Neuronal stem cell (in vitro differentiated cells): Measurements from ENCODE around the gene CEP112.

Source experiments
- DNase-seq: peaks from one replicate; pipeline ENCODE4 v3.0.0-alpha.2; 2013; ENCODE audit warnings: low spot score
- H2AFZ ChIP-seq: one replicate; pipeline ENCODE4 v1.6.1; 2013; ENCODE audit warnings: mild to moderate bottlenecking, low read length, inconsistent platforms
- H2AK5ac ChIP-seq: 2 replicates; pipeline ENCODE4 v1.6.1; 2013; ENCODE audit warnings: low read depth, mild to moderate bottlenecking, inconsistent platforms, low read length, moderate library complexity, mixed read lengths
- H2BK120ac ChIP-seq: 2 replicates; pipeline ENCODE4 v1.6.1; 2013; ENCODE audit warnings: low read depth, mild to moderate bottlenecking, inconsistent platforms, low read length, moderate library complexity, mixed read lengths
- H2BK12ac ChIP-seq: one replicate; pipeline ENCODE4 v1.6.1; 2013; ENCODE audit warnings: low read length, inconsistent platforms
- H2BK15ac ChIP-seq: 2 replicates; pipeline ENCODE4 v1.6.1; 2013; ENCODE audit warnings: mild to moderate bottlenecking, low read length, inconsistent platforms, mixed read lengths
- H2BK5ac ChIP-seq: one replicate; pipeline ENCODE4 v1.6.1; 2013; ENCODE audit warnings: inconsistent platforms, mild to moderate bottlenecking, low read length, moderate library complexity
- H3K14ac ChIP-seq: one replicate; pipeline ENCODE4 v1.6.1; 2013; ENCODE audit warnings: low read length, inconsistent platforms
- H3K18ac ChIP-seq: 2 replicates; pipeline ENCODE4 v1.6.1; 2013; ENCODE audit warnings: low read length, inconsistent platforms
- H3K23ac ChIP-seq: 2 replicates; pipeline ENCODE4 v1.6.1; 2013; ENCODE audit warnings: low read depth, mild to moderate bottlenecking, mixed read lengths, low read length, inconsistent platforms; ENCODE audit not compliant: poor library complexity
- H3K27ac ChIP-seq: replicated peaks from 3 replicates; pipeline ENCODE4 v1.5.1; 2013; ENCODE audit warnings: low read length, inconsistent platforms
- H3K27me3 ChIP-seq, 3 experiments: 2 replicates each; pipeline ENCODE4 v1.6.1; 2013; ENCODE audit warnings: low read length in 3 of 3, mild to moderate bottlenecking in 2 of 3, inconsistent platforms in 1 of 3, low read depth in 1 of 3, mixed read lengths in 1 of 3, moderate library complexity in 1 of 3; ENCODE audit not compliant: control insufficient read depth in 3 of 3, insufficient read depth in 3 of 3
- H3K36me3 ChIP-seq, 2 donors: replicated peaks in 1 of 2; 2 replicates each; pipeline ENCODE4 v1.6.1; 2013; ENCODE audit warnings: low read length in 2 of 2; ENCODE audit not compliant: control insufficient read depth in 2 of 2, insufficient read depth in 2 of 2
- H3K4ac ChIP-seq: 2 replicates; pipeline ENCODE4 v1.6.1; 2013; ENCODE audit warnings: inconsistent platforms, mild to moderate bottlenecking, low read length, moderate library complexity
- H3K4me1 ChIP-seq, 2 donors: 1 replicate in 1 of 2; 2 replicates in 1 of 2; pipeline ENCODE4 v1.6.1; 2013; ENCODE audit warnings: low read length in 2 of 2, low read depth in 1 of 2; ENCODE audit not compliant: control insufficient read depth in 2 of 2, insufficient read depth in 1 of 2
- H3K4me2 ChIP-seq: one replicate; pipeline ENCODE4 v1.6.1; 2013; ENCODE audit warnings: mild to moderate bottlenecking, low read length, inconsistent platforms; ENCODE audit not compliant: insufficient read depth, poor library complexity, severe bottlenecking
- H3K4me3 ChIP-seq, 2 donors: 2 replicates each; pipeline ENCODE4 v1.5.1; 2013; ENCODE audit warnings: low read length in 2 of 2, mild to moderate bottlenecking in 2 of 2, inconsistent platforms in 1 of 2, moderate library complexity in 1 of 2
- H3K79me1 ChIP-seq: one replicate; pipeline ENCODE4 v1.6.1; 2013; ENCODE audit warnings: low read depth, mild to moderate bottlenecking, inconsistent platforms, low read length, moderate library complexity
- H3K9ac ChIP-seq: one replicate; pipeline ENCODE4 v1.6.1; 2013; ENCODE audit warnings: mild to moderate bottlenecking, low read depth, low read length, inconsistent platforms; ENCODE audit not compliant: poor library complexity
- H3K9me3 ChIP-seq, 2 donors: replicated peaks in 1 of 2; 2 replicates each; pipeline versions ENCODE3 to v1.6.1; 2013; ENCODE audit warnings: low read length in 2 of 2, mild to moderate bottlenecking in 2 of 2, inconsistent platforms in 1 of 2, low read depth in 1 of 2, mixed read lengths in 1 of 2, moderate library complexity in 1 of 2; ENCODE audit not compliant: control insufficient read depth in 2 of 2, insufficient read depth in 1 of 2
- H4K8ac ChIP-seq: one replicate; pipeline ENCODE4 v1.6.1; 2013; ENCODE audit warnings: low read depth, mild to moderate bottlenecking, inconsistent platforms, low read length, moderate library complexity
- H4K91ac ChIP-seq: one replicate; pipeline ENCODE4 v1.6.1; 2013; ENCODE audit warnings: low read length, low read depth, mild to moderate bottlenecking, inconsistent platforms; ENCODE audit not compliant: poor library complexity
- WGBS, 2 donors: extraction: QIAGEN DNeasy Blood & Tissue Kit; methylation state at CpG; one replicate each; pipeline ENCODE4 v1.1.7; 2013; ENCODE audit warnings: missing lambda C conversion rate in 2 of 2, mixed read lengths in 1 of 2; ENCODE audit not compliant: insufficient read length in 2 of 2, insufficient replicate concordance in 1 of 2; ENCODE audit errors: extremely low coverage in 2 of 2; 5-methylcytosine and 5-hydroxymethylcytosine counted together

Gene CEP112

GRCh38 chr17:65856865-65857264 lies 335.1 kb downstream of the CEP112 start:
- no peak overlapping the region for H3K27ac ChIP-seq
- H3K9me3 ChIP-seq, result no peaks in the 10 kb centered on the region
- no peaks in the 10 kb centered on the region for H3K27me3 ChIP-seq
- no peaks in the 10 kb centered on the region for H3K79me1 ChIP-seq
- H3K23ac ChIP-seq, result no peak overlapping the region
- DNase-seq, result no peak
- H3K4me2 ChIP-seq, result no peak overlapping the region
- WGBS, 2 donors, result no CpG with 5 or more reads among the region's 2 CpGs
- no peak overlapping the region for H2BK12ac ChIP-seq
- no peak overlapping the region for H3K14ac ChIP-seq
- H4K8ac ChIP-seq, result no peak overlapping the region
- H3K9ac ChIP-seq, result no peak overlapping the region
- H3K4me1 ChIP-seq, result no peaks in the 10 kb centered on the region
- H2AFZ ChIP-seq, result no peak overlapping the region
- no peak overlapping the region for H2BK5ac ChIP-seq
- H2BK120ac ChIP-seq, result no peak overlapping the region
- H3K18ac ChIP-seq, result no peak overlapping the region
- H2BK15ac ChIP-seq, result no peak overlapping the region
- no peak overlapping the region for H2AK5ac ChIP-seq
- no peaks in the 10 kb centered on the region for H3K36me3 ChIP-seq
- H4K91ac ChIP-seq, result no peak overlapping the region
- no peak overlapping the region for H3K4ac ChIP-seq
- H3K4me3 ChIP-seq, result no peak overlapping the region

DNA sequence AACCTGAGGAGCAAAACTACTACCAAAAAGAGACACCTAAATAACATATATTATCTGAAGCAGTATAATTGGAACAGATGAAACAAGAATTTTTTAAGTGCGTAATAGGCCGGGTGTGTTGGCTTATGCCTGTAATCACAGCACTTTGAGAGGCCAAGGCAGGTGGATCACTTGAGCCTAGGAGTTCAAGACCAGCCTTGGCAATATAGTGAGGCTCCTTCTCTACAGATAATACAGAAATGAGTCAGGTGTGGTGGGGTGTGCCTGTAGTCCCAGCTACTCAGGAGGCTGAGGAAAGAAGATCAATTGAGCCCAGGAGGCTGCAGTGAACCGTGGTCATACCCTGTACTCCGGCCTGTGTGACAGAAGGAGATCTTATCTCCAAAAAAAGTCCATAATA lies 336.3 kb downstream of the CEP112 start:
- H2AFZ ChIP-seq, result no peak overlapping the region
- no peaks in the 10 kb centered on the region for H3K9me3 ChIP-seq
- no peak overlapping the region for H3K4me2 ChIP-seq
- H4K8ac ChIP-seq, result no peak overlapping the region
- no peak overlapping the region for H3K18ac ChIP-seq
- no peak for DNase-seq
- H3K9ac ChIP-seq, result no peak overlapping the region
- no CpG with 5 or more reads among the region's 4 CpGs for WGBS, 2 donors
- H2AK5ac ChIP-seq, result no peak overlapping the region
- H4K91ac ChIP-seq, result no peak overlapping the region
- no peak overlapping the region for H3K4me3 ChIP-seq
- H3K36me3 ChIP-seq, result no peaks in the 10 kb centered on the region
- H3K14ac ChIP-seq, result no peak overlapping the region
- no peak overlapping the region for H2BK15ac ChIP-seq
- no peak overlapping the region for H3K23ac ChIP-seq
- no peak overlapping the region for H3K4ac ChIP-seq
- H2BK12ac ChIP-seq, result no peak overlapping the region
- no peak overlapping the region for H3K27ac ChIP-seq
- no peak overlapping the region for H2BK120ac ChIP-seq
- no peaks in the 10 kb centered on the region for H3K27me3 ChIP-seq
- no peak overlapping the region for H2BK5ac ChIP-seq
- no peaks in the 10 kb centered on the region for H3K4me1 ChIP-seq
- no peaks in the 10 kb centered on the region for H3K79me1 ChIP-seq

GRCh38 chr17:65855245-65855644 lies 336.7 kb downstream of the CEP112 start:
- H2BK5ac ChIP-seq, result no peak overlapping the region
- no peak overlapping the region for H3K27ac ChIP-seq
- H3K4ac ChIP-seq, result no peak overlapping the region
- no peak overlapping the region for H3K4me3 ChIP-seq
- WGBS, 2 donors, result no CpG with 5 or more reads among the region's 2 CpGs
- no peak for DNase-seq
- no peak overlapping the region for H2BK120ac ChIP-seq
- H3K23ac ChIP-seq, result no peak overlapping the region
- H3K14ac ChIP-seq, result no peak overlapping the region
- no peaks in the 10 kb centered on the region for H3K27me3 ChIP-seq
- no peaks in the 10 kb centered on the region for H3K4me1 ChIP-seq
- no peaks in the 10 kb centered on the region for H3K9me3 ChIP-seq
- no peaks in the 10 kb centered on the region for H3K79me1 ChIP-seq
- H2BK15ac ChIP-seq, result no peak overlapping the region
- H3K4me2 ChIP-seq, result no peak overlapping the region
- no peak overlapping the region for H2BK12ac ChIP-seq
- no peaks in the 10 kb centered on the region for H3K36me3 ChIP-seq
- no peak overlapping the region for H3K9ac ChIP-seq
- no peak overlapping the region for H4K91ac ChIP-seq
- no peak overlapping the region for H3K18ac ChIP-seq
- no peak overlapping the region for H2AK5ac ChIP-seq
- H4K8ac ChIP-seq, result no peak overlapping the region
- H2AFZ ChIP-seq, result no peak overlapping the region

DNA sequence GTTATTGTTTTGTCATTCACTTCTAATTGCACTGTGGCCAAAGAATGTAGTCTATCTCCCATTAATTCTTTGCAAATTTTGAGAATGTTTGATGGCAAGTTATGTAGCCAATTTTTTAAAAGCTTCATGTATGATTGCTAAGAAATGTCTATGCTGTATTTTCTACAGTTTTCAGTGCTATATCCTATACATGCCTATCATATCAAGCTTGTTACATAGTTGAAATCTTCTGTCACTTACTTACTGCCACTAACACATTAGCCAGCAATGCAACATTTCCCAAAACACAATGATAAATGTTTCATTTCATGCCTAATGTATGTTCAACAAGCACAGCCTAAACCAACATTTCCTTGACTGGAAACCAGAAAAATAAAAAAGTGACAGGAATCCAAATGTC lies 338.1 kb downstream of the CEP112 start:
- H3K4me2 ChIP-seq, result no peak overlapping the region
- no peaks in the 10 kb centered on the region for H3K4me1 ChIP-seq
- H3K23ac ChIP-seq, result no peak overlapping the region
- no peak overlapping the region for H2BK12ac ChIP-seq
- no peaks in the 10 kb centered on the region for H3K79me1 ChIP-seq
- DNase-seq, result no peak
- H3K4ac ChIP-seq, result no peak overlapping the region
- H3K9ac ChIP-seq, result no peak overlapping the region
- H3K14ac ChIP-seq, result no peak overlapping the region
- H3K4me3 ChIP-seq, result no peak overlapping the region
- no peaks in the 10 kb centered on the region for H3K27me3 ChIP-seq
- no peak overlapping the region for H3K27ac ChIP-seq
- H2BK5ac ChIP-seq, result no peak overlapping the region
- H2BK120ac ChIP-seq, result no peak overlapping the region
- H2AK5ac ChIP-seq, result no peak overlapping the region
- H3K18ac ChIP-seq, result no peak overlapping the region
- no peak overlapping the region for H4K91ac ChIP-seq
- no peak overlapping the region for H2AFZ ChIP-seq
- no peak overlapping the region for H4K8ac ChIP-seq
- no peaks in the 10 kb centered on the region for H3K9me3 ChIP-seq
- H2BK15ac ChIP-seq, result no peak overlapping the region
- no peaks in the 10 kb centered on the region for H3K36me3 ChIP-seq
